OCI-LY3 (cell line): ENCODE data around the gene LRFN2.

Source experiments
- CTCF ChIP-seq: fragments of 200-600, 300-600 bp; sonication (generic); IDR thresholded peaks from 2 replicates; pipeline ENCODE4 v1.5.1; 2014; ENCODE audit warnings: antibody characterized with exemption, low read length, low read depth
- EZH2phosphoT487 ChIP-seq: fragments of 200-600 bp; shearing (Covaris generic); IDR thresholded peaks from 2 replicates; pipeline ENCODE4 v1.6.1; 2018; ENCODE audit warnings: antibody characterized with exemption, mixed run types, low read depth

GRCh38 chr6:40529919-40530318, 57.2 kb downstream of the LRFN2 start:
- TF ChIP-seq CTCF (no peak), EZH2phosphoT487 (no peak)
